Hepatocyte (in vitro differentiated cells): ENCODE data around the gene MAIP1. TPM values are rescaled to one million over a fixed set of nuclear protein-coding genes. Genes with fewer than 3 reads are reported as not detected.

ENCODE experiments used
- DNase-seq: peaks from one replicate; pipeline ENCODE4 v3.0.0-alpha.2; 2016; ENCODE audit warnings: low spot score
- H2AFZ ChIP-seq: fragments of 200-600 bp; sonication (generic); 2 replicates; pipeline ENCODE4 v1.6.0; 2016; ENCODE audit warnings: antibody characterized with exemption, mild to moderate bottlenecking
- H3K27ac ChIP-seq: fragments of 200-600 bp; sonication (generic); 2 replicates; pipeline ENCODE4 v1.5.1; 2016; ENCODE audit warnings: mild to moderate bottlenecking
- H3K27me3 ChIP-seq: fragments of 200-600 bp; sonication (generic); 2 replicates; pipeline ENCODE4 v1.6.1; 2016
- H3K36me3 ChIP-seq: fragments of 200-600 bp; sonication (generic); replicated peaks from 2 replicates; pipeline ENCODE4 v1.5.1; 2016; ENCODE audit warnings: low read depth; ENCODE audit not compliant: insufficient read depth
- H3K4me1 ChIP-seq: fragments of 200-600 bp; sonication (generic); 2 replicates; pipeline ENCODE4 v1.5.1; 2016; ENCODE audit warnings: mild to moderate bottlenecking, moderate library complexity; ENCODE audit not compliant: insufficient read depth
- H3K4me2 ChIP-seq: fragments of 200-600 bp; sonication (generic); 2 replicates; pipeline ENCODE4 v1.6.0; 2016
- H3K4me3 ChIP-seq: fragments of 200-600 bp; sonication (generic); 2 replicates; pipeline ENCODE4 v1.5.1; 2016; ENCODE audit warnings: mild to moderate bottlenecking
- H3K79me2 ChIP-seq: fragments of 200-600 bp; sonication (generic); 2 replicates; pipeline ENCODE4 v1.6.0; 2017; ENCODE audit warnings: mild to moderate bottlenecking
- H3K9me2 ChIP-seq: fragments of 200-600 bp; sonication (generic); replicated peaks from 2 replicates; pipeline ENCODE4 v1.6.0; 2017; ENCODE audit warnings: mild to moderate bottlenecking; ENCODE audit not compliant: insufficient read depth
- H3K9me3 ChIP-seq: fragments of 200-600 bp; sonication (generic); 2 replicates; pipeline ENCODE4 v1.5.1; 2016; ENCODE audit warnings: low read depth, mild to moderate bottlenecking
- H4K20me1 ChIP-seq: fragments of 200-600 bp; sonication (generic); 2 replicates; pipeline ENCODE4 v1.6.0; 2016; ENCODE audit warnings: mild to moderate bottlenecking; ENCODE audit not compliant: insufficient read depth, poor library complexity, severe bottlenecking
- CTCF ChIP-seq: fragments of 200-600 bp; sonication (generic); IDR thresholded peaks from 2 replicates; pipeline ENCODE4 v1.5.1; 2016; ENCODE audit warnings: antibody characterized with exemption, mild to moderate bottlenecking; ENCODE audit not compliant: poor library complexity
- EZH2 ChIP-seq: fragments of 200-600 bp; sonication (generic); IDR thresholded peaks from 2 replicates; pipeline ENCODE4 v1.6.1; 2016; ENCODE audit warnings: antibody characterized with exemption, mild to moderate bottlenecking, borderline replicate concordance
- EZH2phosphoT487 ChIP-seq: fragments of 200-600 bp; sonication (generic); IDR thresholded peaks from one replicate; pipeline ENCODE4 v1.6.1; 2018; ENCODE audit warnings: antibody characterized with exemption, mild to moderate bottlenecking, low read depth, moderate library complexity; ENCODE audit not compliant: unreplicated experiment, severe bottlenecking
- WGBS: methylation state at CpG from one replicate; pipeline ENCODE4 v1.1.6; 2016; ENCODE audit warnings: low lambda C conversion rate; ENCODE audit errors: missing lambda C conversion rate; 5-methylcytosine and 5-hydroxymethylcytosine counted together
- polyA plus RNA-seq: library from polyadenylated mRNA; unstranded; fragments of >200 nt; fragmentation: Nextera tagmentation; extraction: Ambion mirVana; gene quantifications from 2 replicates; pipeline ENCODE4 v1.2.1, GENCODE V29; 2016
- total RNA-seq: library from RNA; depleted of rRNA; stranded (reverse); fragments of >200 nt; gene quantifications from 2 replicates; pipeline ENCODE4 v1.2.3, GENCODE V29; 2014

Gene MAIP1
- total and polyA plus RNA-seq, 2 experiments from 2014 or later: 21.7 to 35.7 TPM

GRCh38 chr2:199983534-199983933, 28.2 kb downstream of the MAIP1 start:
- H3K9me3 ChIP-seq: no peaks in the 10 kb centered on the region
- no peaks in the 10 kb centered on the region for H3K79me2 ChIP-seq
- no peaks in the 10 kb centered on the region for H3K27me3 ChIP-seq
- H2AFZ ChIP-seq: no peak overlapping the region
- H3K9me2 ChIP-seq: no peaks in the 10 kb centered on the region
- no peak overlapping the region for H3K4me3 ChIP-seq
- H3K4me2 ChIP-seq: no peak overlapping the region
- H3K36me3 ChIP-seq: no peaks in the 10 kb centered on the region
- no peak for DNase-seq
- TF ChIP-seq EZH2: no peak
- no peak for TF ChIP-seq CTCF
- TF ChIP-seq EZH2phosphoT487: no peak
- WGBS: 32% methylated on average over 1 of the region's 1 CpG
- H3K4me1 ChIP-seq: peaks cover 25% of the 10 kb centered on the region
- H3K27ac ChIP-seq: no peak overlapping the region
- no peaks in the 10 kb centered on the region for H4K20me1 ChIP-seq

- H3K79me2 ChIP-seq: no peaks in the 10 kb centered on the region
- H3K4me2 ChIP-seq: no peak overlapping the region
- H3K4me1 ChIP-seq: peaks cover 26% of the 10 kb centered on the region
- H3K9me2 ChIP-seq: no peaks in the 10 kb centered on the region
- TF ChIP-seq EZH2 (no peak), EZH2phosphoT487 (no peak), CTCF (no peak)
- H3K4me3 ChIP-seq: no peak overlapping the region
- H2AFZ ChIP-seq: no peak overlapping the region
- H3K27ac ChIP-seq: no peak overlapping the region
- H3K36me3 ChIP-seq: no peaks in the 10 kb centered on the region
- no peaks in the 10 kb centered on the region for H3K27me3 ChIP-seq
- DNase-seq: no peak
- WGBS: 80% methylated on average over 4 of the region's 4 CpGs
- H3K9me3 ChIP-seq: no peaks in the 10 kb centered on the region
- H4K20me1 ChIP-seq: no peaks in the 10 kb centered on the region
Measured at GRCh38 chr2:199984159-199984558, 28.8 kb downstream of the MAIP1 start.

GRCh38 chr2:199984755-199985154, 29.4 kb downstream of the MAIP1 start:
- Histone ChIP-seq H3K36me3 (no peaks in the 10 kb centered on the region), H3K4me1 (peaks cover 22% of the 10 kb centered on the region), H2AFZ (no peak overlapping the region), H3K4me2 (no peak overlapping the region), H3K27ac (no peak overlapping the region), H3K9me3 (no peaks in the 10 kb centered on the region), H3K9me2 (no peaks in the 10 kb centered on the region), H3K27me3 (no peaks in the 10 kb centered on the region), H3K79me2 (no peaks in the 10 kb centered on the region), H4K20me1 (no peaks in the 10 kb centered on the region), H3K4me3 (no peak overlapping the region)
- 89% methylated on average over 2 of the region's 2 CpGs for WGBS
- no peak for DNase-seq
- TF ChIP-seq EZH2phosphoT487 (no peak), EZH2 (no peak), CTCF (no peak)

- no peaks in the 10 kb centered on the region for H3K79me2 ChIP-seq
- H3K4me1 ChIP-seq: peaks cover 20% of the 10 kb centered on the region
- H3K4me2 ChIP-seq: no peak overlapping the region
- no peaks in the 10 kb centered on the region for H3K9me2 ChIP-seq
- peak overlapping the region; percentile 31 for H2AFZ ChIP-seq
- H3K27ac ChIP-seq: no peak overlapping the region
- no peak overlapping the region for H3K4me3 ChIP-seq
- 64% methylated on average over 6 of the region's 6 CpGs for WGBS
- H3K27me3 ChIP-seq: no peaks in the 10 kb centered on the region
- H4K20me1 ChIP-seq: no peaks in the 10 kb centered on the region
- H3K9me3 ChIP-seq: no peaks in the 10 kb centered on the region
- peak; percentile 81 for DNase-seq
- H3K36me3 ChIP-seq: no peaks in the 10 kb centered on the region
- TF ChIP-seq EZH2phosphoT487 (no peak), CTCF (peak; percentile 65)
Measured at GRCh38 chr2:199985625-199986207, 30.3 kb downstream of the MAIP1 start.
